ENCODE measurements around the gene DNAJA4.

GRCh38 chr15:78274994-78275393, 10.6 kb downstream of the DNAJA4 start:
- TF ChIP-seq PPARA (CRISPR knock-in tag; IDR thresholded peaks at IDR 0.05; ENCODE audit: borderline replicate concordance): no peak
- TF ChIP-seq, protein P1, sequence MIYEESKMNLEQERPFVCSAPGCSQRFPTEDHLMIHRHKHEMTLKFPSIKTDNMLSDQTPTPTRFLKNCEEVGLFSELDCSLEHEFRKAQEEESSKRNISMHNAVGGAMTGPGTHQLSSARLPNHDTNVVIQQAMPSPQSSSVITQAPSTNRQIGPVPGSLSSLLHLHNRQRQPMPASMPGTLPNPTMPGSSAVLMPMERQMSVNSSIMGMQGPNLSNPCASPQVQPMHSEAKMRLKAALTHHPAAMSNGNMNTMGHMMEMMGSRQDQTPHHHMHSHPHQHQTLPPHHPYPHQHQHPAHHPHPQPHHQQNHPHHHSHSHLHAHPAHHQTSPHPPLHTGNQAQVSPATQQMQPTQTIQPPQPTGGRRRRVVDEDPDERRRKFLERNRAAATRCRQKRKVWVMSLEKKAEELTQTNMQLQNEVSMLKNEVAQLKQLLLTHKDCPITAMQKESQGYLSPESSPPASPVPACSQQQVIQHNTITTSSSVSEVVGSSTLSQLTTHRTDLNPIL (CRISPR knock-in tag; IDR thresholded peaks at IDR 0.05; ENCODE audit: low read depth): no peak
- TF ChIP-seq, protein P2, sequence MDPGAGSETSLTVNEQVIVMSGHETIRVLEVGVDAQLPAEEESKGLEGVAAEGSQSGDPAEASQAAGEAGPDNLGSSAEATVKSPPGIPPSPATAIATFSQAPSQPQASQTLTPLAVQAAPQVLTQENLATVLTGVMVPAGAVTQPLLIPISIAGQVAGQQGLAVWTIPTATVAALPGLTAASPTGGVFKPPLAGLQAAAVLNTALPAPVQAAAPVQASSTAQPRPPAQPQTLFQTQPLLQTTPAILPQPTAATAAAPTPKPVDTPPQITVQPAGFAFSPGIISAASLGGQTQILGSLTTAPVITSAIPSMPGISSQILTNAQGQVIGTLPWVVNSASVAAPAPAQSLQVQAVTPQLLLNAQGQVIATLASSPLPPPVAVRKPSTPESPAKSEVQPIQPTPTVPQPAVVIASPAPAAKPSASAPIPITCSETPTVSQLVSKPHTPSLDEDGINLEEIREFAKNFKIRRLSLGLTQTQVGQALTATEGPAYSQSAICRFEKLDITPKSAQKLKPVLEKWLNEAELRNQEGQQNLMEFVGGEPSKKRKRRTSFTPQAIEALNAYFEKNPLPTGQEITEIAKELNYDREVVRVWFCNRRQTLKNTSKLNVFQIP (CRISPR knock-in tag; IDR thresholded peaks at IDR 0.05; ENCODE audit: borderline replicate concordance, low read depth): no peak
- TF ChIP-seq CSRNP3 (CRISPR knock-in tag; IDR thresholded peaks at IDR 0.05): no peak
- no peak for TF ChIP-seq GLIS3 (CRISPR knock-in tag; IDR thresholded peaks at IDR 0.05)
- no peak for TF ChIP-seq ZC3H10 (CRISPR knock-in tag; IDR thresholded peaks at IDR 0.05)
- no peak for TF ChIP-seq SNAI2 (CRISPR knock-in tag; IDR thresholded peaks at IDR 0.05)
- no peak for TF ChIP-seq ZFP30 (CRISPR knock-in tag; IDR thresholded peaks at IDR 0.05)
- TF ChIP-seq RARB (CRISPR knock-in tag; IDR thresholded peaks at IDR 0.05): no peak
- no peak for TF ChIP-seq TCF4 (CRISPR knock-in tag; IDR thresholded peaks at IDR 0.05; ENCODE audit: borderline replicate concordance)
- no peak for TF ChIP-seq PATZ1 (CRISPR knock-in tag; IDR thresholded peaks at IDR 0.05; ENCODE audit: borderline replicate concordance)
- TF ChIP-seq ESRRG (CRISPR knock-in tag; IDR thresholded peaks at IDR 0.05): no peak
- no peak for TF ChIP-seq TOX (CRISPR knock-in tag; IDR thresholded peaks at IDR 0.05; ENCODE audit: borderline replicate concordance)
